K562 treated with DMSO at 1 percent for 24 hours (cell line): Measurements from ENCODE around the gene SEPTIN7. TPM values are rescaled to one million over a fixed set of nuclear protein-coding genes. Genes with fewer than 3 reads are reported as not detected.

Experiments used
- total RNA-seq: library from RNA; unstranded; fragments of 300-600 nt; gene quantifications from 2 replicates; pipeline ENCODE4 v1.2.3, GENCODE V29; 2022; ENCODE audit warnings: low read depth; ENCODE audit not compliant: insufficient read depth

SEPTIN7 gene
- total RNA-seq, result 75.5 and 94.3 TPM in 2 replicates

GRCh38 chr7:35800718-35801391 lies at the start of gene SEPTIN7:
SEPTIN7 (plus strand) TSS chr7:35801057; CDS start chr7:35801210, 153 bp downstream.

Other genes starting within 250 kb of the SEPTIN7 start
- gene HERPUD2, start 105.9 kb upstream of the SEPTIN7 start, total RNA-seq, result 12.7 and 15.1 TPM in 2 replicates